Measurements from ENCODE around the gene ATF6B.

- TF ChIP-seq TCF12 (IDR thresholded peaks at IDR 0.05; ENCODE audit: low read depth) = no peak
- no peak for TF ChIP-seq CEBPB (IDR thresholded peaks at IDR 0.05)
- TF ChIP-seq TEAD4 (IDR thresholded peaks at IDR 0.05) = no peak
These were observed 4.1 kb upstream of the ATF6B start for GRCh38 chr6:32132110-32132509.
